A549 (cell line): ENCODE data around the gene B9D2. TPM values are rescaled to one million over a fixed set of nuclear protein-coding genes. Genes with fewer than 3 reads are reported as not detected.
"Not testable (repeated sequence)": the region's sequence is repeated elsewhere in the genome, so short reads cannot be mapped to it uniquely, and the experiment has no call there.

Experiments
- ATAC-seq, 2 experiments: fragments of 200-7000 bp in 1 of 2; fragments of >200 bp in 1 of 2; cut with Nextera tagmentation in 1 of 2; cut with Tn5 transposase in 1 of 2; 3 replicates each; pipeline versions ENCODE4 v1.8.0 to v1.9.1; 2018 to 2020; ENCODE audit warnings: mild to moderate bottlenecking in 1 of 2, moderate library complexity in 1 of 2
- CTCF ChIA-PET: fragments of 300-600 bp; sonication (Branson Sonifier 250); formaldehyde crosslinking; extraction: SDS; loops from one replicate; lab custom pipeline; 2021; ENCODE audit warnings: antibody characterized with exemption, inconsistent platforms; lab: Yijun Ruan, JAX
- POLR2A ChIA-PET: fragments of 350-600 bp; formaldehyde crosslinking; extraction: SDS; loops from one replicate; lab custom pipeline; 2021; ENCODE audit warnings: antibody characterized with exemption, inconsistent platforms; lab: Yijun Ruan, JAX
- DNase-seq, 2 experiments: peaks; one replicate each; pipeline versions ENCODE4 v3.0.0 to v3.0.0-alpha.2; 2011 to 2016; ENCODE audit warnings: low read depth in 1 of 2, low spot score in 1 of 2
- FAIRE-seq: peaks from 2 replicates; lab custom pipeline; 2011; peaks lifted over from hg19 to GRCh38; lab: Jason Lieb, UNC
- H3K27ac ChIP-seq, 2 experiments: fragments of >200 bp; sonication (Bioruptor Twin); formaldehyde crosslinking; 3 replicates each; pipeline ENCODE4 v1.5.1; 2016 to 2017
- H3K4me1 ChIP-seq: fragments of >200 bp; sonication (Bioruptor Twin); formaldehyde crosslinking; 3 replicates; pipeline ENCODE4 v1.6.1; 2016
- H3K4me2 ChIP-seq: fragments of >200 bp; sonication (Bioruptor Twin); formaldehyde crosslinking; 3 replicates; pipeline ENCODE4 v1.6.1; 2016
- H3K4me3 ChIP-seq: fragments of >200 bp; sonication (Bioruptor Twin); formaldehyde crosslinking; 3 replicates; pipeline ENCODE4 v1.5.1; 2016
- H3K9me3 ChIP-seq: fragments of >200 bp; sonication (Bioruptor Twin); formaldehyde crosslinking; 3 replicates; pipeline ENCODE4 v1.6.1; 2016
- CBX2 ChIP-seq: fragments of 200-600 bp; sonication (generic); IDR thresholded peaks from 2 replicates; pipeline ENCODE4 v1.6.1; 2016; ENCODE audit warnings: low read depth, mild to moderate bottlenecking, borderline replicate concordance
- CHD4 ChIP-seq: fragments of 200-600 bp; sonication (generic); IDR thresholded peaks from 2 replicates; pipeline ENCODE4 v1.6.1; 2016; ENCODE audit warnings: antibody characterized with exemption, mild to moderate bottlenecking, borderline replicate concordance
- EHMT2 ChIP-seq: fragments of 200-600 bp; sonication (generic); IDR thresholded peaks from 2 replicates; pipeline ENCODE4 v1.6.1; 2016; ENCODE audit warnings: antibody characterized with exemption, low read depth, mild to moderate bottlenecking, moderate library complexity
- EP300 ChIP-seq, 2 experiments: fragments of >200 bp; sonication (Bioruptor Twin); formaldehyde crosslinking; IDR thresholded peaks; 2 replicates in 1 of 2; 3 replicates in 1 of 2; pipeline ENCODE4 v1.6.1; 2016 to 2017
- ESRRA ChIP-seq: fragments of 150-350 bp; IDR thresholded peaks from 2 replicates; pipeline ENCODE4 v1.6.1; 2014; ENCODE audit warnings: mild to moderate bottlenecking, low read length, borderline replicate concordance
- GATA3 ChIP-seq: IDR thresholded peaks from 2 replicates; pipeline ENCODE4 v1.6.1; 2012; ENCODE audit warnings: borderline replicate concordance
- HOXA7 ChIP-seq: fragments of 250-450 bp; sonication (Bioruptor Pico); IDR thresholded peaks from 2 replicates; pipeline ENCODE4 v1.5.0; 2020; ENCODE audit warnings: mild to moderate bottlenecking, moderate library complexity
- HOXB5 ChIP-seq: fragments of 250-450 bp; sonication (Bioruptor Pico); IDR thresholded peaks from 2 replicates; pipeline ENCODE4 v1.5.0; 2020; ENCODE audit warnings: mild to moderate bottlenecking, moderate library complexity
- JUNB ChIP-seq: fragments of >200 bp; sonication (Bioruptor Twin); formaldehyde crosslinking; IDR thresholded peaks from 2 replicates; pipeline ENCODE4 v1.6.1; 2016
- KDM1A ChIP-seq: fragments of 200-600 bp; sonication (generic); IDR thresholded peaks from 2 replicates; pipeline ENCODE4 v1.6.1; 2016; ENCODE audit warnings: low read depth, mild to moderate bottlenecking
- RCOR1 ChIP-seq: fragments of 150-350 bp; IDR thresholded peaks from 2 replicates; pipeline ENCODE4 v1.6.1; 2014; ENCODE audit warnings: antibody characterized with exemption, low read length, low read depth
- RFX5 ChIP-seq: fragments of 450-650 bp; IDR thresholded peaks from 2 replicates; pipeline ENCODE4 v1.7.1; 2014; ENCODE audit warnings: antibody characterized with exemption, mild to moderate bottlenecking, moderate library complexity
- SREBF2 ChIP-seq: fragments of 450-650 bp; IDR thresholded peaks from 2 replicates; pipeline ENCODE4 v1.6.1; 2014; ENCODE audit warnings: mild to moderate bottlenecking, moderate library complexity
- TFCP2L1 ChIP-seq: fragments of 250-450 bp; sonication (Bioruptor Pico); IDR thresholded peaks from 2 replicates; pipeline ENCODE4 v1.5.0; 2021; ENCODE audit warnings: mild to moderate bottlenecking
- TP53 ChIP-seq: fragments of 250-450 bp; sonication (Bioruptor Pico); IDR thresholded peaks from 2 replicates; pipeline ENCODE4 v1.5.0; 2021; ENCODE audit warnings: mild to moderate bottlenecking, moderate library complexity
- USF2 ChIP-seq: fragments of 450-650 bp; IDR thresholded peaks from 2 replicates; pipeline ENCODE4 v1.6.1; 2014; ENCODE audit warnings: antibody characterized with exemption
- ZFP36 ChIP-seq: fragments of 450-650 bp; IDR thresholded peaks from 2 replicates; pipeline ENCODE4 v1.6.1; 2014; ENCODE audit warnings: borderline replicate concordance; ENCODE audit not compliant: partially characterized antibody
- ZSCAN20 ChIP-seq: fragments of 250-450 bp; sonication (Bioruptor Pico); IDR thresholded peaks from 2 replicates; pipeline ENCODE4 v1.8.0; 2022; ENCODE audit warnings: mild to moderate bottlenecking, moderate library complexity
- WGBS: methylation state at CpG from one replicate; pipeline ENCODE4 v1.1.6; 2017; ENCODE audit errors: missing lambda C conversion rate; 5-methylcytosine and 5-hydroxymethylcytosine counted together
- polyA plus RNA-seq, 4 experiments: library from polyadenylated mRNA; depleted of rRNA in 3 of 4; stranded (reverse); fragments of >200 nt; fragmentation: RNase III in 1 of 4; extraction: RNeasy Plus Mini Kit Qiagen cat#74134 plus additional on column Dnase treatment in 1 of 4; gene quantifications; 2 replicates in 3 of 4; 3 replicates in 1 of 4; pipeline ENCODE4 v1.2.3, GENCODE V29; 2011 to 2017
- TF ChIP-seq, protein P1 (sequence below): fragments of >200 bp; sonication (Bioruptor Twin); formaldehyde crosslinking; IDR thresholded peaks from 3 replicates; pipeline ENCODE4 v1.6.1; 2016
- TF ChIP-seq, protein P2 (sequence below): fragments of 250-450 bp; sonication (Bioruptor Pico); IDR thresholded peaks from 2 replicates; pipeline ENCODE4 v1.5.0; 2021; ENCODE audit warnings: mild to moderate bottlenecking, moderate library complexity, borderline replicate concordance

Gene B9D2
- polyA plus RNA-seq, 2 of the 4 experiments (the other 2 are of a cell fraction), result 19.6 to 22.5 TPM

DNA sequence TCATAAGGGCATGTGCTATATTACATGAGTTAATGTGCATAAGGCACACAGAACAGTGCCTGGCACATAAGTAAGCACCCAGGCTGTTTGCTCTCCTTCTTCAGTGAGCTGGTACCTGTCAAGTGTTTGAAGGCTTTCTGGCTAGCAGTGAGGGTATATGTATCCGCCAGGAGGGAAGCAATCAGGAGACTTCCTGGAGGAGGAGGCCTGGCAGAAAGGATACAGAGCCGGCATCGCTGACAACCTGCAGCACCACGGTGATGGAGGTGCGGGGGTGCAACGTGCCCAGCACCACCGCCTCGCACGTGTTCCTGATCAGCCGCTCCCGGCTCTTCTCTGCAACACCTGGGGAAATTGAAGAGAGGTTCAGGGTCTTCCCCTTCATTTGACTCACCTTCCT is 27.7 kb upstream of the B9D2 start:
- 86% methylated on average over 11 of the region's 11 CpGs for WGBS
- no peak overlapping the region for H3K4me3 ChIP-seq
- H3K4me2 ChIP-seq, result no peak overlapping the region
- H3K4me1 ChIP-seq, result peaks cover 11% of the 10 kb centered on the region; the same call in 2 of the 3 replicates
- TF ChIP-seq GATA3 (no peak), RCOR1 (no peak), HOXB5 (CRISPR knock-in tag) (no peak), ZFP36 (peak; percentile 89)
- CTCF ChIA-PET, result interaction anchor here (1.9 to 2.2 kb wide), 2 partner anchors 11 to 13 kb away, joined by 7 to 10 read pairs; no protein-coding TSS in a partner anchor
- POLR2A ChIA-PET, result interaction anchor here (1.4 kb wide), 1 partner anchor 48 kb away, joined by 3 read pairs; no protein-coding TSS in a partner anchor
- no peaks in the 10 kb centered on the region for H3K9me3 ChIP-seq
- H3K27ac ChIP-seq, result no peak overlapping the region
- no peak for ATAC-seq
- no peak for DNase-seq
- FAIRE-seq, result no peak

DNA sequence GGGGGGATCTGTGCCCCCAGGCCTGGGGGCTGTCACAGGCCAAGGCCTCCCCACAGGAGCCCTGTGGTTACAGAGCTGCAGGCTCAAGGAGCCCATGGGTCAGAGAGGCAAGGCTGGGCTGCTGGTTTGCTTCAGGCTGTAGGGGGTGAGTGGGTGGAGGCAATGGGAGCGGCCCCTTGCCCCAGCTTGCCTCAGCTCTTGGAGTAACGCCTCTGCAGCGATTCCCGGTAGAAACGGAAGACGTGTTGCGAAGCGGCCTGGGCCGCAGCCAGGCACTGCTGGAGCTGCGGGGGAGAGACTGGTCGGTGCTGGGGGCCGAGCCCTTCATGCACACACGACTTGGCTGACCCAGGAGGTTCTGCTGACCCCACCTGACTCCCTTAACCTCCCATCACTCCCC is 22.5 kb upstream of the B9D2 start:
- no peak overlapping the region for H3K27ac ChIP-seq
- H3K4me2 ChIP-seq, result no peak overlapping the region
- no peaks in the 10 kb centered on the region for H3K9me3 ChIP-seq

DNA sequence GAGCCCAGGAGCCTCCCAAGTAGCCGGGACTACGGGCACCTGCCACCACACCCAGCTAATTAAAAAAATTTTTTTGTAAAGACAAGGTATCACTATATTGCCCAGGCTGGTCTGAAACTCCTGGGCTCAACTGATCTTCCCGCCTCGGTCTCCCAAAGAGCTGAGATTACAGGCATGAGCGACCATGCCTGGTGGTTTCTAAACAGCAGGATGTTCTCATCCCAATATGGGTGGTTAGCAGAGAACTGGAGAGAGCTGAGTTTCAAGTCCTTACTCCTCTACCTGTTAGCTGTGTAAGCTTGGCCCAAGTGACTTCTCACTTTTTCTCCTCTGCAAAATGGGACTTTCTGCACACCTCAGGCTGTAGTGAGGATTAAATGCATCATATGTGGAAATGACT is 20.4 kb upstream of the B9D2 start:
- FAIRE-seq (peak; percentile 76), ATAC-seq (no peak), DNase-seq (no peak)
- POLR2A ChIA-PET, result interaction anchor here (0.9 to 1.3 kb wide), 2 partner anchors 20 to 55 kb away, joined by 4 to 5 read pairs; partner anchors contain the start of genes B9D2 and DMAC2
- TF ChIP-seq EHMT2, result no peak
- TF ChIP-seq HOXA7 (CRISPR knock-in tag), result no peak
- no peak for TF ChIP-seq USF2
- no peak for TF ChIP-seq EP300 (IDR thresholded peaks at IDR 0.05)
- TF ChIP-seq ESRRA, result no peak
- no peak for TF ChIP-seq RCOR1
- TF ChIP-seq, protein P1, sequence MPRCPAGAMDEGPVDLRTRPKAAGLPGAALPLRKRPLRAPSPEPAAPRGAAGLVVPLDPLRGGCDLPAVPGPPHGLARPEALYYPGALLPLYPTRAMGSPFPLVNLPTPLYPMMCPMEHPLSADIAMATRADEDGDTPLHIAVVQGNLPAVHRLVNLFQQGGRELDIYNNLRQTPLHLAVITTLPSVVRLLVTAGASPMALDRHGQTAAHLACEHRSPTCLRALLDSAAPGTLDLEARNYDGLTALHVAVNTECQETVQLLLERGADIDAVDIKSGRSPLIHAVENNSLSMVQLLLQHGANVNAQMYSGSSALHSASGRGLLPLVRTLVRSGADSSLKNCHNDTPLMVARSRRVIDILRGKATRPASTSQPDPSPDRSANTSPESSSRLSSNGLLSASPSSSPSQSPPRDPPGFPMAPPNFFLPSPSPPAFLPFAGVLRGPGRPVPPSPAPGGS, result no peak
- TF ChIP-seq CHD4, result no peak
- TF ChIP-seq, protein P2, sequence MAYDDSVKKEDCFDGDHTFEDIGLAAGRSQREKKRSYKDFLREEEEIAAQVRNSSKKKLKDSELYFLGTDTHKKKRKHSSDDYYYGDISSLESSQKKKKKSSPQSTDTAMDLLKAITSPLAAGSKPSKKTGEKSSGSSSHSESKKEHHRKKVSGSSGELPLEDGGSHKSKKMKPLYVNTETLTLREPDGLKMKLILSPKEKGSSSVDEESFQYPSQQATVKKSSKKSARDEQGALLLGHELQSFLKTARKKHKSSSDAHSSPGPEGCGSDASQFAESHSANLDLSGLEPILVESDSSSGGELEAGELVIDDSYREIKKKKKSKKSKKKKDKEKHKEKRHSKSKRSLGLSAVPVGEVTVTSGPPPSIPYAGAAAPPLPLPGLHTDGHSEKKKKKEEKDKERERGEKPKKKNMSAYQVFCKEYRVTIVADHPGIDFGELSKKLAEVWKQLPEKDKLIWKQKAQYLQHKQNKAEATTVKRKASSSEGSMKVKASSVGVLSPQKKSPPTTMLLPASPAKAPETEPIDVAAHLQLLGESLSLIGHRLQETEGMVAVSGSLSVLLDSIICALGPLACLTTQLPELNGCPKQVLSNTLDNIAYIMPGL (CRISPR knock-in tag), result no peak
- TF ChIP-seq ZSCAN20 (CRISPR knock-in tag), result no peak
- TF ChIP-seq CBX2, result no peak
- no peak for TF ChIP-seq RFX5
- TF ChIP-seq SREBF2, result no peak
- TF ChIP-seq KDM1A, result no peak
- TF ChIP-seq JUNB, result no peak
- WGBS, result 85% methylated on average over 5 of the region's 5 CpGs
- Histone ChIP-seq H3K27ac (no peak overlapping the region), H3K4me3 (no peak overlapping the region), H3K9me3 (no peaks in the 10 kb centered on the region), H3K4me1 (no peaks in the 10 kb centered on the region), H3K4me2 (no peak overlapping the region)
- CTCF ChIA-PET, result interaction anchor here (0.9 to 2.5 kb wide), 6 partner anchors 11 to 180 kb away, joined by 3 to 7 read pairs (median 4); partner anchors contain the start of genes B9D2 and DMAC2

More for the DNA sequence above, 22.5 kb upstream of the B9D2 start:
- ATAC-seq (peak in 1 of 2 experiments; percentile 27; a peak in 1 of 6 replicates), DNase-seq (no peak), FAIRE-seq (no peak)
- CTCF ChIA-PET, result interaction anchor here (0.6 to 2.1 kb wide), 10 partner anchors 12 to 993 kb away, joined by 3 to 5 read pairs (median 4); no protein-coding TSS in a partner anchor
- 93% methylated on average over 13 of the region's 13 CpGs for WGBS
- Histone ChIP-seq H3K4me3 (no peak overlapping the region), H3K4me1 (no peaks in the 10 kb centered on the region)
- TF ChIP-seq TP53 (no peak), TFCP2L1 (CRISPR knock-in tag) (no peak)
- POLR2A ChIA-PET, result interaction anchor here (2.5 to 2.8 kb wide), 2 partner anchors 23 to 53 kb away, joined by 10 to 12 read pairs; partner anchors contain the start of genes B9D2 and DMAC2

DNA sequence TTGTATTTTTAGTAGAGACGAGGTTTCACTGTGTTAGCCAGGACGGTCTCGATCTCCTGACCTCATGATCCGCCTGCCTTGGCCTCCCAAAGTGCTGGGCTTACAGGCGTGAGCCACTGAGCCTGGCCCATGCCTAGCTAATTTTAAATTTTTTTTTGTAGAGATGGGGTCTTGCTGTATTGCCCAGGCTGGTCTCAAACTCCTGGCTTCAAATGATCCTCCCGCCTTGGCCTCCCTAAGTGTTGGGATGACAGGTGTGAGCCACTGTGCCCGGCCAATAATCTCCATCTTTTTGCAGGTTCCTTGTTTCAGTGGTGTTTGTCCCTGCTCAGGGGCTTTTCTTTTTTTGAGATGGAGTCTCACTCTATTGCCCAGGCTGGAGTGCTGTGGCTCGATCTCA is 17.6 kb upstream of the B9D2 start:
- not testable (repeated sequence) for ATAC-seq, H3K4me3 ChIP-seq, H3K9me3 ChIP-seq, DNase-seq, FAIRE-seq, H3K4me1 ChIP-seq, H3K4me2 ChIP-seq, H3K27ac ChIP-seq
- POLR2A ChIA-PET, result interaction anchor here (3.2 kb wide), 1 partner anchor 17 kb away, joined by 34 read pairs; the partner anchor contains the start of gene B9D2
- CTCF ChIA-PET, result interaction anchor here (0.6 to 7.6 kb wide), 12 partner anchors 9 to 218 kb away, joined by 3 to 37 read pairs (median 6); partner anchors contain the start of gene B9D2
- 94% methylated on average over 8 of the region's 8 CpGs for WGBS
